Activated T-helper 1 cell treated with anti-CD3 and anti-CD28 coated beads, Interleukin-12 subunit alpha, Interleukin-12 subunit beta, Interleukin-2, Interleukin-4 antibody, amounts not matched to agents 30 ng/mL and 10 ng/mL and 1 ng/mL, durations not matched to agents 14 hours and 24 hours and 36 hours (primary cell): Measurements from ENCODE around the gene ZNF766. TPM values are rescaled to one million over a fixed set of nuclear protein-coding genes. Genes with fewer than 3 reads are reported as not detected.

ENCODE experiments used
- DNase-seq: peaks from one replicate; pipeline ENCODE4 v3.0.0; 2021; ENCODE audit warnings: low spot score
- H3K27ac Mint-ChIP-seq: one replicate; pipeline ENCODE4 v1.8.0; 2021; ENCODE audit warnings: mild to moderate bottlenecking, mixed read lengths
- H3K27me3 Mint-ChIP-seq: one replicate; pipeline ENCODE4 v1.8.0; 2022; ENCODE audit warnings: mild to moderate bottlenecking, moderate library complexity, mixed read lengths; ENCODE audit not compliant: insufficient read depth
- H3K36me3 Mint-ChIP-seq: one replicate; pipeline ENCODE4 v1.8.0; 2021; ENCODE audit warnings: low read depth, mixed read lengths
- H3K4me1 Mint-ChIP-seq: one replicate; pipeline ENCODE4 v1.8.0; 2021; ENCODE audit warnings: low read depth, mixed read lengths
- H3K4me3 Mint-ChIP-seq: one replicate; pipeline ENCODE4 v1.8.0; 2021; ENCODE audit warnings: mild to moderate bottlenecking, moderate library complexity, mixed read lengths
- H3K9me3 Mint-ChIP-seq: one replicate; pipeline ENCODE4 v1.8.0; 2021; ENCODE audit warnings: mixed read lengths
- intact Hi-C: fragments of 100-400 bp; cut with micrococcal nuclease; formaldehyde crosslinking; loops from one replicate; pipeline ENCODE4 v1.15.1; 2024
- total RNA-seq: library from RNA; stranded (reverse); gene quantifications from 2 replicates; pipeline ENCODE4 v1.2.3, GENCODE V29; 2022

ZNF766 gene
- total RNA-seq, 1 donor from 2014 or later: 16.5 TPM

- DNase-seq: no peak
- H3K27me3 Mint-ChIP-seq: no peaks in the 10 kb centered on the region
- H3K4me1 Mint-ChIP-seq: no peaks in the 10 kb centered on the region
- no peak overlapping the region for H3K27ac Mint-ChIP-seq
- no peak overlapping the region for H3K4me3 Mint-ChIP-seq
- peaks cover 43% of the 10 kb centered on the region for H3K9me3 Mint-ChIP-seq
- intact Hi-C loops: no loop called here
- peaks cover 2% of the 10 kb centered on the region for H3K36me3 Mint-ChIP-seq
Measured at GRCh38 chr19:52345162-52345561, 75.8 kb downstream of the ZNF766 start.

Other genes with a start within 250 kb of the ZNF766 start
- gene ZNF614, start 241.2 kb upstream of the ZNF766 start, total RNA-seq: 11.2 and 11.3 TPM in 2 replicates
- gene ZNF432, start 220.7 kb upstream of the ZNF766 start, total RNA-seq: 12.5 and 15.0 TPM in 2 replicates
- gene ZNF841, start 173.8 kb upstream of the ZNF766 start, total RNA-seq: 13.7 and 16.1 TPM in 2 replicates
- gene ZNF616, start 129.6 kb upstream of the ZNF766 start, total RNA-seq: 4.1 and 6.7 TPM in 2 replicates
- 7.8 and 10.8 TPM in 2 replicates for gene ZNF836, start 98.0 kb upstream of the ZNF766 start, total RNA-seq
- gene PPP2R1A, start 79.5 kb upstream of the ZNF766 start, total RNA-seq: 214 and 215 TPM in 2 replicates
- 3.5 and 4.8 TPM in 2 replicates for gene ZNF480, start 27.6 kb downstream of the ZNF766 start, total RNA-seq
- gene ZNF610, start 66.7 kb downstream of the ZNF766 start, total RNA-seq: 0.29 and 0.36 TPM in 2 replicates
- 5.4 and 12.5 TPM in 2 replicates for gene ZNF880, start 100.3 kb downstream of the ZNF766 start, total RNA-seq
- gene ZNF528, start 128.3 kb downstream of the ZNF766 start, total RNA-seq: 6.8 and 8.0 TPM in 2 replicates
- gene ZNF534, start 159.6 kb downstream of the ZNF766 start, total RNA-seq: not detected in 2 replicates
- gene ZNF578, start 184.0 kb downstream of the ZNF766 start, total RNA-seq: 0.05 and 0.07 TPM in 2 replicates